ENCODE measurements around the gene RNASE8. TPM values are rescaled to one million over a fixed set of nuclear protein-coding genes. Genes with fewer than 3 reads are reported as not detected.
A peak's percentile ranks its signal among the peaks of the same experiment; 100 is the strongest.

Gene RNASE8
- polyA plus RNA-seq, 1 donor from 2014 or later: not detected

DNA sequence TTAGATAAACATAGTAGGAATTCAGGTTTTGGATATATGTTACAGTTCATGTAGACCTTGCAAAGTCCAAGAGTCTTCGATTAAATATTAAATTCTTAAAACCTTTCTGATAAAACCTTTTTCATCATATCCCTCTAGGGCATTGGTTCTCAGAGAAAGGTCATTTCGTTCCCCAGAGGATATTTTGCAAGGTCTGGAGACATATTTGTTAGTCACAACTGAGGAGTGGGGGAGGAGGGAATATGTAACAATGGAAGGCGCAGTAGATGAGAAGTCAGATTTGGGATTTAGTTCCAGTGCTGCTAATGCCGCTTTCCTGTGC lies 48.5 kb downstream of the RNASE8 start:
- no peaks in the 10 kb centered on the region for H3K9me3 ChIP-seq (ENCODE audit: low read length)
- peaks cover under 1% of the 10 kb centered on the region for H3K79me2 ChIP-seq (replicated peaks; ENCODE audit: insufficient read depth, low read length)
- H3K36me3 ChIP-seq (ENCODE audit: insufficient read depth, low read length): no peaks in the 10 kb centered on the region
- peaks cover 6% of the 10 kb centered on the region for H3F3A ChIP-seq (ENCODE audit: insufficient read depth, low read length, poor library complexity, severe bottlenecking)
- H3K27me3 ChIP-seq (ENCODE audit: insufficient read depth, low read depth, low read length): no peaks in the 10 kb centered on the region
- no peak overlapping the region for H3K4me3 ChIP-seq (ENCODE audit: low read length)
- H3K9ac ChIP-seq (ENCODE audit: low read length): peak overlapping the region; percentile 40
- TF ChIP-seq EZH2 (IDR thresholded peaks at IDR 0.05; ENCODE audit: borderline replicate concordance, insufficient read depth, low read length, poor library complexity, severe bottlenecking): no peak
- TF ChIP-seq POLR2AphosphoS5 (IDR thresholded peaks at IDR 0.05): no peak
- TF ChIP-seq, protein P1, sequence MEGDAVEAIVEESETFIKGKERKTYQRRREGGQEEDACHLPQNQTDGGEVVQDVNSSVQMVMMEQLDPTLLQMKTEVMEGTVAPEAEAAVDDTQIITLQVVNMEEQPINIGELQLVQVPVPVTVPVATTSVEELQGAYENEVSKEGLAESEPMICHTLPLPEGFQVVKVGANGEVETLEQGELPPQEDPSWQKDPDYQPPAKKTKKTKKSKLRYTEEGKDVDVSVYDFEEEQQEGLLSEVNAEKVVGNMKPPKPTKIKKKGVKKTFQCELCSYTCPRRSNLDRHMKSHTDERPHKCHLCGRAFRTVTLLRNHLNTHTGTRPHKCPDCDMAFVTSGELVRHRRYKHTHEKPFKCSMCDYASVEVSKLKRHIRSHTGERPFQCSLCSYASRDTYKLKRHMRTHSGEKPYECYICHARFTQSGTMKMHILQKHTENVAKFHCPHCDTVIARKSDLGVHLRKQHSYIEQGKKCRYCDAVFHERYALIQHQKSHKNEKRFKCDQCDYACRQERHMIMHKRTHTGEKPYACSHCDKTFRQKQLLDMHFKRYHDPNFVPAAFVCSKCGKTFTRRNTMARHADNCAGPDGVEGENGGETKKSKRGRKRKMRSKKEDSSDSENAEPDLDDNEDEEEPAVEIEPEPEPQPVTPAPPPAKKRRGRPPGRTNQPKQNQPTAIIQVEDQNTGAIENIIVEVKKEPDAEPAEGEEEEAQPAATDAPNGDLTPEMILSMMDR (IDR thresholded peaks at IDR 0.05; ENCODE audit: poor library complexity, severe bottlenecking): no peak
- TF ChIP-seq RAD21 (conservative IDR thresholded peaks at IDR 0.05): no peak
- no peak for TF ChIP-seq TAF1 (IDR thresholded peaks at IDR 0.05; ENCODE audit: low read depth)
- TF ChIP-seq, protein P2, sequence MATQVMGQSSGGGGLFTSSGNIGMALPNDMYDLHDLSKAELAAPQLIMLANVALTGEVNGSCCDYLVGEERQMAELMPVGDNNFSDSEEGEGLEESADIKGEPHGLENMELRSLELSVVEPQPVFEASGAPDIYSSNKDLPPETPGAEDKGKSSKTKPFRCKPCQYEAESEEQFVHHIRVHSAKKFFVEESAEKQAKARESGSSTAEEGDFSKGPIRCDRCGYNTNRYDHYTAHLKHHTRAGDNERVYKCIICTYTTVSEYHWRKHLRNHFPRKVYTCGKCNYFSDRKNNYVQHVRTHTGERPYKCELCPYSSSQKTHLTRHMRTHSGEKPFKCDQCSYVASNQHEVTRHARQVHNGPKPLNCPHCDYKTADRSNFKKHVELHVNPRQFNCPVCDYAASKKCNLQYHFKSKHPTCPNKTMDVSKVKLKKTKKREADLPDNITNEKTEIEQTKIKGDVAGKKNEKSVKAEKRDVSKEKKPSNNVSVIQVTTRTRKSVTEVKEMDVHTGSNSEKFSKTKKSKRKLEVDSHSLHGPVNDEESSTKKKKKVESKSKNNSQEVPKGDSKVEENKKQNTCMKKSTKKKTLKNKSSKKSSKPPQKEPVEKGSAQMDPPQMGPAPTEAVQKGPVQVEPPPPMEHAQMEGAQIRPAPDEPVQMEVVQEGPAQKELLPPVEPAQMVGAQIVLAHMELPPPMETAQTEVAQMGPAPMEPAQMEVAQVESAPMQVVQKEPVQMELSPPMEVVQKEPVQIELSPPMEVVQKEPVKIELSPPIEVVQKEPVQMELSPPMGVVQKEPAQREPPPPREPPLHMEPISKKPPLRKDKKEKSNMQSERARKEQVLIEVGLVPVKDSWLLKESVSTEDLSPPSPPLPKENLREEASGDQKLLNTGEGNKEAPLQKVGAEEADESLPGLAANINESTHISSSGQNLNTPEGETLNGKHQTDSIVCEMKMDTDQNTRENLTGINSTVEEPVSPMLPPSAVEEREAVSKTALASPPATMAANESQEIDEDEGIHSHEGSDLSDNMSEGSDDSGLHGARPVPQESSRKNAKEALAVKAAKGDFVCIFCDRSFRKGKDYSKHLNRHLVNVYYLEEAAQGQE (IDR thresholded peaks at IDR 0.05; ENCODE audit: borderline replicate concordance): no peak
- TF ChIP-seq MXI1 (conservative IDR thresholded peaks at IDR 0.05; ENCODE audit: poor library complexity, severe bottlenecking): no peak
- no peak for TF ChIP-seq EP300 (conservative IDR thresholded peaks at IDR 0.05; ENCODE audit: poor library complexity, severe bottlenecking)
- TF ChIP-seq SMC3 (conservative IDR thresholded peaks at IDR 0.05; ENCODE audit: poor library complexity): no peak
- H3K4me2 ChIP-seq (ENCODE audit: low read length): no peak overlapping the region
- peak overlapping the region; percentile 57 for H2AFZ ChIP-seq (ENCODE audit: low read depth, low read length)
- peak overlapping the region; percentile 61 for H3K27ac ChIP-seq (ENCODE audit: low read length)
- no peaks in the 10 kb centered on the region for H4K20me1 ChIP-seq (ENCODE audit: insufficient read depth)
- H3K9me2 ChIP-seq (ENCODE audit: insufficient read depth, low read length): no peaks in the 10 kb centered on the region

GRCh38 chr14:21106498-21107282 lies 49.1 kb downstream of the RNASE8 start:
- H3K27ac ChIP-seq (ENCODE audit: low read length): peak overlapping the region; percentile 61

More at GRCh38 chr14:21106498-21107282, 49.1 kb downstream of the RNASE8 start:
- H3K36me3 ChIP-seq (ENCODE audit: insufficient read depth, low read length): no peaks in the 10 kb centered on the region
- peak overlapping the region; percentile 39 for H3K4me3 ChIP-seq (ENCODE audit: low read length)
- no peaks in the 10 kb centered on the region for H4K20me1 ChIP-seq (ENCODE audit: insufficient read depth)
- TF ChIP-seq EP300 (conservative IDR thresholded peaks at IDR 0.05; ENCODE audit: poor library complexity, severe bottlenecking): no peak
- TF ChIP-seq, protein P1 (IDR thresholded peaks at IDR 0.05; ENCODE audit: poor library complexity, severe bottlenecking): peak; percentile 95
- TF ChIP-seq MXI1 (conservative IDR thresholded peaks at IDR 0.05; ENCODE audit: poor library complexity, severe bottlenecking): peak; percentile 28
- peak; percentile 94 for TF ChIP-seq SMC3 (conservative IDR thresholded peaks at IDR 0.05; ENCODE audit: poor library complexity)
- TF ChIP-seq RAD21 (conservative IDR thresholded peaks at IDR 0.05): peak; percentile 91
- peak overlapping the region; percentile 57 for H2AFZ ChIP-seq (ENCODE audit: low read depth, low read length)
- no peaks in the 10 kb centered on the region for H3K9me2 ChIP-seq (ENCODE audit: insufficient read depth, low read length)
- H3K4me2 ChIP-seq (ENCODE audit: low read length): peak overlapping the region; percentile 44
- peak overlapping the region; percentile 40 for H3K9ac ChIP-seq (ENCODE audit: low read length)
- peaks cover 6% of the 10 kb centered on the region for H3F3A ChIP-seq (ENCODE audit: insufficient read depth, low read length, poor library complexity, severe bottlenecking)
- no peaks in the 10 kb centered on the region for H3K79me2 ChIP-seq (replicated peaks; ENCODE audit: insufficient read depth, low read length)
- H3K27me3 ChIP-seq (ENCODE audit: insufficient read depth, low read depth, low read length): no peaks in the 10 kb centered on the region
- H3K9me3 ChIP-seq (ENCODE audit: low read length): no peaks in the 10 kb centered on the region
